HG02981 (cell line): Measurements from ENCODE around the gene KCNQ5.
A peak's percentile ranks its signal among the peaks of the same experiment; 100 is the strongest.

Experiments
- ATAC-seq: cut with Tn5 transposase; IDR thresholded peaks from one replicate; pipeline ENCODE4 v1.9.1; 2021; ENCODE audit warnings: mild to moderate bottlenecking, moderate library complexity; ENCODE audit not compliant: unreplicated experiment

Gene KCNQ5

GRCh38 chr6:72739368-72739779 lies 117.5 kb downstream of the KCNQ5 start:
- peak; percentile 58 for ATAC-seq

- ATAC-seq: peak; percentile 79
Measured at GRCh38 chr6:72740135-72740534, 118.3 kb downstream of the KCNQ5 start.

- ATAC-seq: no peak
Measured at GRCh38 chr6:72741083-72741482, 119.2 kb downstream of the KCNQ5 start.

- no peak for ATAC-seq
Measured at GRCh38 chr6:72742001-72742673, 120.3 kb downstream of the KCNQ5 start.

GRCh38 chr6:72746276-72746675 lies 124.4 kb downstream of the KCNQ5 start:
- no peak for ATAC-seq

GRCh38 chr6:72748759-72749158 lies 126.9 kb downstream of the KCNQ5 start:
- ATAC-seq: peak; percentile 69

GRCh38 chr6:72755752-72756151 lies 133.9 kb downstream of the KCNQ5 start:
- ATAC-seq: no peak

- no peak for ATAC-seq
Measured at GRCh38 chr6:72757048-72757447, 135.2 kb downstream of the KCNQ5 start.

- ATAC-seq: no peak
Measured at GRCh38 chr6:72757926-72758325, 136.1 kb downstream of the KCNQ5 start.

- no peak for ATAC-seq
Measured at GRCh38 chr6:72758901-72759300, 137.0 kb downstream of the KCNQ5 start.

GRCh38 chr6:72760114-72760793 lies 138.4 kb downstream of the KCNQ5 start:
- no peak for ATAC-seq

- no peak for ATAC-seq
Measured at GRCh38 chr6:72761761-72762160, 139.9 kb downstream of the KCNQ5 start.

GRCh38 chr6:72769459-72770125 lies 147.7 kb downstream of the KCNQ5 start:
- ATAC-seq: peak; percentile 56

GRCh38 chr6:72770959-72771358 lies 149.1 kb downstream of the KCNQ5 start:
- ATAC-seq: no peak

- no peak for ATAC-seq
Measured at GRCh38 chr6:72776456-72776855, 154.6 kb downstream of the KCNQ5 start.

- no peak for ATAC-seq
Measured at GRCh38 chr6:72781624-72782023, 159.8 kb downstream of the KCNQ5 start.

GRCh38 chr6:72783035-72783434 lies 161.2 kb downstream of the KCNQ5 start:
- ATAC-seq: no peak

GRCh38 chr6:72783666-72784065 lies 161.8 kb downstream of the KCNQ5 start:
- no peak for ATAC-seq

- no peak for ATAC-seq
Measured at GRCh38 chr6:72784071-72784470, 162.2 kb downstream of the KCNQ5 start.

GRCh38 chr6:72784581-72784980 lies 162.7 kb downstream of the KCNQ5 start:
- no peak for ATAC-seq

- ATAC-seq: no peak
Measured at GRCh38 chr6:72787391-72788031, 165.6 kb downstream of the KCNQ5 start.

GRCh38 chr6:72788188-72788587 lies 166.3 kb downstream of the KCNQ5 start:
- ATAC-seq: no peak
